B cell (primary cell): ENCODE measurements around the gene PLEKHA7.

ENCODE experiments used
- EZH2 ChIP-seq: IDR thresholded peaks from 2 replicates; pipeline ENCODE4 v1.6.1; 2012; ENCODE audit warnings: borderline replicate concordance, low read depth, mild to moderate bottlenecking, moderate library complexity, low read length; ENCODE audit not compliant: insufficient read depth, poor library complexity, severe bottlenecking
- TF ChIP-seq, protein P1 (sequence below): fragments of 200-600 bp; IDR thresholded peaks from one replicate; pipeline ENCODE4 v1.8.0; 2022; ENCODE audit warnings: antibody characterized with exemption, mild to moderate bottlenecking

DNA sequence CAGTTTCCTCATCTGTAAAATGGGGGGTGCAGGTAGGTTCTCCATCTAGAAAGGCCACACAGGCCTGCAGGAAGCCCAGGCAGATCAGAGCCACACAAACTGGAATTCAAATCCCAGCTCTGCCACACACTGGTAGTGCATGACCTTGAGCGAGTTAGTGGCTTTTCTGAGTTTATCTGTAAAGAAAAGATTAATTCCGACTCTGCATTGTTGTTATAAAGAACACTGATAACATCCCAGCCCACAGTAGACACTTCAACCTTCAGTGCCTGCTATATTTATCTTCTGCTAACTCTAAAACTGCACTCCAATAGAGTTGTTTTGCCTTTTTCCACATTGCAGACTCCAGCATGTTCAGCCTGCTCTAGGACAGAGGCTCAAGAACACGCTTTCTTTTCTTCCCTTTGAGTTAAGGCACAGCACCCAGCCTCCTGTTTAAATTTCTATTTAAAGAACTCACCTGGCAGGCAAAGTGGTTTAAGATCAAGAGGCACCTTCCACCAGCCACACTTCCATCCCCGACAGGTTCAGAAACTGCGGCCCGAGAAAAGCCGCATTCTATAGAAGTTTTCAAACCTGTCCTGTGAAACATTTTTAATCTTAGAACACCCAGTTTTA, 133.9 kb downstream of the PLEKHA7 start:
- TF ChIP-seq EZH2: no peak
- TF ChIP-seq, protein P1, sequence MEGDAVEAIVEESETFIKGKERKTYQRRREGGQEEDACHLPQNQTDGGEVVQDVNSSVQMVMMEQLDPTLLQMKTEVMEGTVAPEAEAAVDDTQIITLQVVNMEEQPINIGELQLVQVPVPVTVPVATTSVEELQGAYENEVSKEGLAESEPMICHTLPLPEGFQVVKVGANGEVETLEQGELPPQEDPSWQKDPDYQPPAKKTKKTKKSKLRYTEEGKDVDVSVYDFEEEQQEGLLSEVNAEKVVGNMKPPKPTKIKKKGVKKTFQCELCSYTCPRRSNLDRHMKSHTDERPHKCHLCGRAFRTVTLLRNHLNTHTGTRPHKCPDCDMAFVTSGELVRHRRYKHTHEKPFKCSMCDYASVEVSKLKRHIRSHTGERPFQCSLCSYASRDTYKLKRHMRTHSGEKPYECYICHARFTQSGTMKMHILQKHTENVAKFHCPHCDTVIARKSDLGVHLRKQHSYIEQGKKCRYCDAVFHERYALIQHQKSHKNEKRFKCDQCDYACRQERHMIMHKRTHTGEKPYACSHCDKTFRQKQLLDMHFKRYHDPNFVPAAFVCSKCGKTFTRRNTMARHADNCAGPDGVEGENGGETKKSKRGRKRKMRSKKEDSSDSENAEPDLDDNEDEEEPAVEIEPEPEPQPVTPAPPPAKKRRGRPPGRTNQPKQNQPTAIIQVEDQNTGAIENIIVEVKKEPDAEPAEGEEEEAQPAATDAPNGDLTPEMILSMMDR: no peak
